NCI-H2171 (cell line): ENCODE results near the gene ATF5.

ENCODE experiments used
- DNase-seq: peaks from one replicate; lab custom pipeline; 2025; lab: John Stamatoyannopoulos, UW

The ATF5 gene

GRCh38 chr19:49894879-49895565 lies 34.0 kb upstream of the ATF5 start:
- DNase-seq: no peak

- no peak for DNase-seq
Observed at GRCh38 chr19:49895566-49896297, 33.3 kb upstream of the ATF5 start.

- no peak for DNase-seq
Observed at GRCh38 chr19:49896863-49897621, 32.0 kb upstream of the ATF5 start, which contains the start of gene IL4I1. Gene IL4I1 (minus strand): TSS chr19:49896887. CDS start chr19:49896160, 727 bp downstream.

- no peak for DNase-seq
Observed at GRCh38 chr19:49904136-49904535, 24.9 kb upstream of the ATF5 start.

- DNase-seq: no peak
Observed at GRCh38 chr19:49906879-49907564, 22.0 kb upstream of the ATF5 start.

GRCh38 chr19:49907745-49908446 lies 21.1 kb upstream of the ATF5 start:
- DNase-seq: no peak

- DNase-seq: no peak
Observed at GRCh38 chr19:49908480-49909420, 20.3 kb upstream of the ATF5 start.

- DNase-seq: peak; percentile 61
Observed at GRCh38 chr19:49910179-49910578, 18.8 kb upstream of the ATF5 start.

GRCh38 chr19:49911381-49912145 lies 17.4 kb upstream of the ATF5 start:
- no peak for DNase-seq

- DNase-seq: no peak
Observed at GRCh38 chr19:49912965-49913685, 15.9 kb upstream of the ATF5 start.

- DNase-seq: no peak
Observed at GRCh38 chr19:49913720-49914119, 15.3 kb upstream of the ATF5 start.

- no peak for DNase-seq
Observed at GRCh38 chr19:49915271-49915670, 13.7 kb upstream of the ATF5 start.

- no peak for DNase-seq
Observed at GRCh38 chr19:49916839-49917733, 11.9 kb upstream of the ATF5 start.

- DNase-seq: no peak
Observed at GRCh38 chr19:49918089-49918488, 10.9 kb upstream of the ATF5 start.

GRCh38 chr19:49920624-49921363 lies 8.2 kb upstream of the ATF5 start:
- DNase-seq: peak; percentile 16

GRCh38 chr19:49921871-49922795 lies 6.9 kb upstream of the ATF5 start:
- DNase-seq: no peak
